HG03175 (cell line): ENCODE data around the gene CST6.
A peak's percentile ranks its signal among the peaks of the same experiment; 100 is the strongest.
"Not testable (repeated sequence)": the region's sequence is repeated elsewhere in the genome, so short reads cannot be mapped to it uniquely, and the experiment has no call there.

ENCODE experiments used
- ATAC-seq: cut with Tn5 transposase; IDR thresholded peaks from one replicate; pipeline ENCODE4 v1.9.1; 2021; ENCODE audit warnings: mild to moderate bottlenecking, moderate library complexity; ENCODE audit not compliant: unreplicated experiment

CST6 gene

DNA sequence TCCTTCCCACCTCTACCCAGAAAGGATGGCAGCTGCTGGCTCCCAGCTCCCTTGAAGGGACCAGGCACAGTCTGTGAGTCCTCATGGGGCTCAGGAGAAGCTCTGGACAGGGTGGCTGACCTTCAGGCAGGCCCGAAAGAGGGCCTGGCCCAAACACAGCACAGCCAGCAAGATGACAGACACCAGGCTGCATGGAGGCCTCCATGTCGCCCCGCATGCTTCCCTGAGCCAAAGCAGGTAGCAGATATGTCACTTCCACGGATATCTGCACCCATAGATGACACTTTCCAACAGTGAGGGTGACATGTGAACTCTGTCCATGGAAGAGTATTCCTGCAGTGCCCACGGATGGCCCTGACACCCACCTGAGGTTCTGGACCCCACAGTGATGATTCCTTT is 28.2 kb upstream of the CST6 start:
- ATAC-seq, result no peak

DNA sequence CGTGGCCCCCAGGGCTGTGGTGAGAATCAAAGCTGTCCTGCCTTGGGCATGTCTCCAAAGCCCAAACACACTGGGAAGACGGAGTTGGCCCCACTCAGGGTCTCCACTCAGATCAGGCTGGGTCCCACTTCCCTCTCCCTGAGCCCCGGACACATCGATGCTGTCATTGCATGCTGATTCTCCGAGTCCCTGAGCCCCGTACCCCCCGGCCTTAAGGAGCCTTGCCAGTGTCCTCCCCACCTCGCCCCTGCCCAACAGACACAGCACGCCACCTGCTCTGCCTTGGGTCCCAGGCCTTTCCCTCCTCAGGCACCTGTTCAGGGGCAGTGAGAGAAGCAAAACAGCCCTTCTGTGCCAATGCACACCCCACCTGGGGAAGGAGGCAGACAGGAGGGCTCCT is 24.5 kb upstream of the CST6 start:
- ATAC-seq, result no peak

DNA sequence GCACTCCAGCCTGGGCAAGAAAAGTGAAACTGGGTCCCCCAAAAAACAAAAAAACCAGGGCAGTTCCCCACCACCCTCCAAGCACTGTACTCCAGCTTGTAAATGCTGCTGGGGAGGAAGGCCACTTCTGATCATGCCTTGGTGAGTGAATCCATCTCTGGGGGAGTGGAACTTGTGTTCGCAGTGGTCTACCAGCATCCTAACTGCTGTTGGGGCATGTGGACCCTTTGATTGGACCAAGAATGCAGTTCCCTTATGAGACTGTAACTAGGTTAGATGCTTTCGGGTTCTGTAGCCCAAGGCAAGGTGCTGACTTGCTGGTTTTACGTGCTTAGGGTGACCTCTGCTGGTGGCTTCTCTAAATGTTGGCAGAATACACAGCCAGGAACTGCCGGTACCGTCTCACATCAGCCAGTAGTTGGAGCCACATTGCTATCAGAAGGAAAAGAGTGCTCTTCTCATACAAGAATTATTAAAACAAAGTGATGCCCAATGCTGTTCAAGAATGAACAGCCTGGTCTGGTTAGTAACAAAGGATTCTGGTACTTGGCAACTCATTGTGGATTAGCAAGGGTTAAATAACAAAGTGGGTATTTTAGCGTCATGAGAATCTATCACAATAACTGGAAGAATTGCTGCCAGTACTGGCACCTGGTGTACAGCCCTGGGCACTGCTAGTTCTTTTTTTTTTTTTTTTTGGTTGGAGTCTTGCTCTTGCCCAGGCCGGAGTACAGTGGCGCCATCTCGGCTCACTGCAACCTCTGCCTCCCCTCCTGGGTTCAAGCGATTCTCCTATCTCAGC is 22.8 kb upstream of the CST6 start:
- peak; percentile 85 for ATAC-seq

DNA sequence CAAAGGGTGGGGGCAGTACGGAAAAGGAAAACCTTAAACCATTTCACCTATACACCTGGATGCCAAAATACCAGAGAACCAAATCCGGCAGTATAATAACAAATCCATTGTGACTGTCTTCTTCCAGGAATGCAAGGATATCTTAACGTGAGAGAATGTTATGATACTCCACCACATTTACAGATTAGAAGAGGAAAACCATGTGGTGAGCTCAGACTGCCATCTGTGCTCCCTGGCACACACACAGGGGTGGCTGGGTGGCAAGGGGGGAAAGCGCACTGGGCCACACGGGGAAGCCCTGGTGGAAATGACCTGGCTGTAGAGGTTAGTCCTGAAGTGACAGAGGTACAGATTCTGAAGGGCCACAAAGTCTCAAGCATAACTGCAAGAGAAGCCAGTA is 19.8 kb upstream of the CST6 start:
- ATAC-seq, result no peak

DNA sequence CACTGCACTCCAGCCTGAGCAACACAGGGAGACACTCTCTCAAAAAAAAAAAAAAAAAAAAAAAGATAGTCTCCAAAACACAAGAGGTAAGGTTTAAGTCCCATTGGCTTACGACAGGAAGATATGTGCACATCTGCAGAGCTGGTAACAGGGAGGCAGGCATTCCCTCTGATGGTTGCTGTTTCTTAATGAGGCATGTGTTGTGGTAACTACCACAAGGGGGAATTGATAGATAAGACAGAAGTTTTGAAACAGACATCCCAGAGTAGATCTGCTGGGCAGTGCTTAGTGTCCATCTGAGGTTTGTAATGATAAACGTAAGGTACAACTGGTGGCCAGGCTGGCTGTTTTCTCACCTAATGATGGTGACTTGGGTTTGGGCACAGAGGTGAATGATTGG is 14.5 kb upstream of the CST6 start:
- ATAC-seq, result no peak

DNA sequence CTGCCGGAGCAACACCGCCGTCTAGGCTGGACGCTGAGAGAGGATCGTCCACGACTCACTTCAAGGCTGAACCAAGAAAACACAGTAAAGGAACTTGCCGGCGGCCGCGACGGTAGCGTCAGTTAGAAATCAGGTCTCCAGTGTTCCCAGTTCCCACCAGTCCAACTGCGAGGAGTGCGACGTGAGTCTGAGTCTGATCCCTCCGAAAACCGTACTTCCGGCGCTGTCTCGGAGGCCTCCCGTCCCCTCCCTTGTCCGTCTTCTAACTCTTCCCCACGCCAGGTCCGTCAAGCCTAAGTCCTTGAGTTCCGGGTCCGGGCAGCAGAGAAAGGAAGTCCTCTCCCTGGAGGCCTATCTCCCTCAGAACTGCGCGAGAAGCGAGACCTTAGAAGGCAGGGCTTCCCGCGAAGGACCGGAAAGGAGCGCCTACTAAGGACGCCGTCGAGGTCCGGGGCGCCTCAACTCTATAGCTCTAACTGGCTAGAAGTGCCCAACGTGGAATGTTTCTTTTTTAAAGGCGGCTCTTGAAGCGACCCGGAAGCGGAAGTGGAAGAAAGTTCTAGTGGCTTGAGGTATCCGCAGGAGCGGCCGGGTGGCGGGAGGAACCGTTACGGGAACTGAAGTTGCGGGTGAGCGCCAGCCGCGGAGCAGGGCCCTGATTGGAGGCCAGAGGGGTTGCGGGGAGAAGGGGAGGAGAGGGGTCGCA is 9.7 kb upstream of the CST6 start, which contains the start of the genes BANF1 and EIF1AD:
Gene BANF1, plus strand, starts transcription at position 562 of the 706 bp plus-strand sequence. CDS start 748 bp downstream, outside the sequence.
Gene EIF1AD, minus strand, starts transcription at position 216 of the 706 bp plus-strand sequence. CDS start 1,768 bp downstream, outside the sequence.
- ATAC-seq, result peak; percentile 76

DNA sequence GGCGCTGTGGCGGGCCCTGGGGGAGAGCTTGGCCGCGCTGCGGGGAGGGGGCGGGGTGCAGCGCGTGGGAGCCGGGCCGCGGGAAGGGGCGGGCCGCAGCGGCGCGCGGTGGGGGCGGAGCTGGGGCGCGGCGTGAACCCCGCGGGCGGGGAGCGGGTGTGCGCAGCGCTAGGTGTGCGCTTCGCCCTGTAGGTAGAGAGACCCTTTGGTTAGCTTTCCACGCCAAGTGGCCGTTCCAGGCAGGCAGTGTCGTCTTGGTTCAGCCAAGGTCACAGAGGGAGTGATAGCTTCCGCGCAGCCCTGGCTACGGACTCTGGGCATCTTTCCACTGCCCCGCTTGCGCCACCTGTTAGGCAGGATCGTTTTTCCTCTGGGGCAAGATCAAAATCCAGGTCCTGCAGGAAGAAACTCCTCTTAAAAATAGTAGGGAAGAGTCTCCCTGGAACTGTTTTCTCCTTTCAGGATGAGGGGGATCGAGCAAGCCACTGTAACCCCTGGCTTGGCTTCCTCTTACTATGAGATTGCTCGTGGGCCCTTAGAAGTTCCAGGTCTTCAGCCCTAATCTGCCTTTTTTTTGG is 9.1 kb upstream of the CST6 start:
- peak; percentile 44 for ATAC-seq

DNA sequence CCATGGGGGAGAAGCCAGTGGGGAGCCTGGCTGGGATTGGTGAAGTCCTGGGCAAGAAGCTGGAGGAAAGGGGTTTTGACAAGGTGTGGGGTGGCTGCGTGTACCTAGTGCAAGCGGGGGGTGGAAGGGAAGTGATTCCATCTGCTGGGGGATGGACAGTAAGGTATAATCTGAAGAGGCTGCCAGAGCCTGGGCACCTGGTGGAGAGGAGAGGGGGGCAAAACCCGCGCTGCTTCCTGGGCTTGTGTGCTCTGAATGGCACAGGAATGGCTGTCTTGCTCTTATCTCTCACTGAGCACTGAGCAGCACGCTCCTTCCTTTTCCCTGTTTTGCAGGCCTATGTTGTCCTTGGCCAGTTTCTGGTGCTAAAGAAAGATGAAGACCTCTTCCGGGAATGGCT is 8.5 kb upstream of the CST6 start:
- ATAC-seq, result no peak

DNA sequence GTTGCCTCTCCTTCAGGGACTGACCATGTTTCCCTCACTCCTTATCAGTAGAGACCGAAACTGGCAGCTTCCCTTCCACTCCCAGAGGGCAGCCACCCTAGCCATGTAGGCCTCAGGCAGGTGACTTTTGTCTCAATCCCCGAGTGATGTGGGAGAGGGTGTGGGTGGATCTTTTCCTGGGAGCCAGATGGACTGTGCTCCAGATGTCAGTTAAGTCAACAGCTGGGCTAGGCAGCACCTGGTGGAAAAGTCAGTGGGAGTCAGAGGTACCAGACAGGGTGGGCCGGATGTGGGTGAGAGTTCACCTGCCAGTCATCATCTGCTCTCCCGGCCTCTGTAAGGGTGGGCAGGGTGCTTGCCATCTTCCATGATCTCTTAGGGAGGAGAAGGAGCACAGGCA is 7.6 kb upstream of the CST6 start:
- no peak for ATAC-seq

DNA sequence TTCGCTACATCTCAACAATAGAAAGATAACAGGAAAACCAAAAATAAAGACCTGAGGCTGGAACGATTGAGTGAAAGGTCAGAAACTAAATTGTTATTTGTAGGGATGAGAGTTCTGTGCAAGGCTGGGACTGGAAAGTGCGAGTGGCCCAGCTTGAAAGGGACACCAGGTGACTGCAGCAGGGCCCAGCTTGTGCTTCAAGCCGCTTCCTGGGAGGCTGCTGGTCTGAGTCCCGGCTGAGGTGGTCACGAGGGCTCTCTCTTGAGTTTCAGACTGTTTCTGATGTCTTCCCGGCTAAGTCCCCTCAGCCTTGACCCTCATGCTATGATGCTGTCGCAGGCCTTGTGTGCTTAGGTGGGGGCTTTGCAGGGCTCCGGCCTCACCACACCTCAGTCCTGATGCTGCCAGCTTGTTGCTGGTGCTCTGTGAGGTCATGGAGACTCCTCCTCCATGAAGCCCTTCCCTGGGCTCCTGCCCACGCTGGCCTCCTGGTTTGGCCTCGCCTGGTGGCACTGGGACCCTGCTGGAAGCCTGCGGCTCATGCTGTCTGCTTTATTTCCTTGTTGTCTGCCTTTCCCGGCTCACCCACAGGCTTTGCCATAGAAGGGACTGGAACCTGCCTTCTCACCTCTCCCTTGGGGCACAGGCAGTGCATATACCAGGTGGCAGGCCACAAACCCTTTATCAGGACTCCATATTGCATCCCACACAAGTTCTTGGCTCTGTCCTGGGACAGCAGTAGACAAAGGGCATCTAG is 5.5 kb upstream of the CST6 start:
- no peak for ATAC-seq

DNA sequence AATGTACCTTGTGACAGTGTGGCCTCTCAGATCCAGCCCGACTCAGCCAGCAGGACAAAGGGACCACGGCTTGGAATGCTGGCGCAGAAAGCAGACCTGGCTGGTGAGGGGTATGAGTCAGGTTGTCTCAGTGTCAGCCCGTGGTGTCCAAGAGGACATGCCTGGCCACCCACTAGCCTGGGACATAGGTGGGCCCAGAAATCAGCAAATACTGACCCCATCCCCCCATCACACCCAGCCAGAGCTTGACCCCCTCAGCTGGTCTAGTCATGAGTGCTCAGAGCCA is 5.0 kb upstream of the CST6 start:
- ATAC-seq, result no peak

DNA sequence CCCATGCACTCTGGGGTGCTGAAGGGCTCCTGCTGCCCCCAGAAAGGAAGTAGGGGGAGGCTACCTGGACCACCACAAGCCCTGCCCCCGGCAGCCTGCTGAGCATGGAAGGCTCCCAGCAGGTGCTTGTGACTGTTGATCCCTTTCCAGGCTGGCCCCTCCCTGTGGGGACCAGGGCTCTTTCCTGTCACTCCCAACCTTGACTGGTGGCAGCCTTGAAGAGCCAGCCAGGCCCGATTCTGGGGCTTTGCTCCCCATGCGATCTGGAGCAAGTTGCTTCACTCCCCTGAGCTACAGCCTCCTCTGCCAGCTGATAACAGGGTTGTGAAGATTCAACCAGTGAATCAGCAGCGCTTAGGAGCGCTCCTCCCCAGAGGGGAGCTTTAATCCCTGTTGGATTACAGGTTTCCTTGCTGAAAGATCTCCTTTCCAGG is 4.6 kb upstream of the CST6 start:
- no peak for ATAC-seq

DNA sequence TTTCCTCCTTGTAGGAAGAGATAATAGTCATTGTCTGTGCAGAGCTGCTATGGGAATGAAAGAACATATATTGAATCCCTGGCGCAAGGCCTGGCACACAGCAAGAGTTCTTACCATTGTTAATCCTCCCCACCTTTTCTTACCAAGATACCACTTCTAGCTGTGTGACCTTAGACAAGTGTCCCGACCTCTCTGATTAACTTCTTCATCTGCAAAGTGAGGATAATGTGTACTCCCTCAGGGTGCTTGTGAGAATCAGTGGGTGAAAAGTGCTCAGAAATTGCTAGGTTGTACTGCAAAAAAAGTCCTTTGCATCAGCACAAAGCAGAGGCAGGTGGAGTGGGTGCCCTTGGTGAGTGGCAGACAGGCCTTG is 3.7 kb upstream of the CST6 start:
- no peak for ATAC-seq

DNA sequence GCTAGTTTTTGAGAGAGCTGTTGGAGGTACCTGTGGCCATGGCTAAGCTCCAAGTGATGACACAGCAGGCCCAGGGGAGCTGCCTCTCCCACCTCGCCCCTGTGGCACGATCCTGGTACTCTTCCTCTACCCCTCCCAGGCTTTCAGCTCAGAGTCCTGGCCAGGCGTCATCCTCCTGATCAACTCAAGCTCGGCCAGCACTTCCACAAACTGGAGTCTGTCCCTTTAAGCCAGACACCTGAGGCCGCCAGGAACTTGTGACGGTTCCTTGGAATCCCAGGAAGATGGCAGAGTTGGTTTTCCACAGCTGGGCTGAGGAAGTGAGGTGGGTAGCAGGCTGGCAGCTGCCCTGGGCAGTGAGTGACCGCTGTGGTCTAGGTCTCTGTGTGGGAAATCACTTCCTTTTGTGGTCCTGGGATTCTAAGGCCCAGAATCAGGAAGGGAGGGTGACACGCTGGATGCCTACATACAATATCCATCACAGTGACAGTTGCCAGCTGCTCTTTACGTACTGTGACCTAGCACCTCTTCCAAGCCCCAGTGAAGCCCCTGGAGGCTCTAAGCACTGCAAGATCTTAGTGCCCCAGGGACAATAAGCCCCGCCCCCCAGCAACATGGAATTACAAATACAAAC is 3.2 kb upstream of the CST6 start:
- no peak for ATAC-seq

DNA sequence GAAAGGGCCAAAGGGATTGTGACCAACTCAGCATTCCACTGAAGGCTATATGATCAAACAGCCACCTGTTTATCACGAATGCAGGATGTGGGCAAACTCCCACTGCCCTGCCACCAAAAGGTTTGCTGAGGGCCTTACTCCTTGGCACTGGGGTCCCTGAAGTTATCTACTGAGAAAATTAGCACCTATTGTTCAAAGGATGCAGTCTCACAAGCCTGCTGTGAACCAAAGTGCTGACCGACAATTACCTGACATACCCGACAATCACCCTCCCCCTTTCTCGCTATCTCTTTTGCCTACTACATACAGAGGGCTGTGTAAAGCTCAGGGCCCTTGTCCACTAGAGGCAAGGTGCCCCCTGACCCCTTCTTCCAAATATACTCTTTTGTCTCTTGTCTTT is 1.8 kb upstream of the CST6 start:
- ATAC-seq, result not testable (repeated sequence)

DNA sequence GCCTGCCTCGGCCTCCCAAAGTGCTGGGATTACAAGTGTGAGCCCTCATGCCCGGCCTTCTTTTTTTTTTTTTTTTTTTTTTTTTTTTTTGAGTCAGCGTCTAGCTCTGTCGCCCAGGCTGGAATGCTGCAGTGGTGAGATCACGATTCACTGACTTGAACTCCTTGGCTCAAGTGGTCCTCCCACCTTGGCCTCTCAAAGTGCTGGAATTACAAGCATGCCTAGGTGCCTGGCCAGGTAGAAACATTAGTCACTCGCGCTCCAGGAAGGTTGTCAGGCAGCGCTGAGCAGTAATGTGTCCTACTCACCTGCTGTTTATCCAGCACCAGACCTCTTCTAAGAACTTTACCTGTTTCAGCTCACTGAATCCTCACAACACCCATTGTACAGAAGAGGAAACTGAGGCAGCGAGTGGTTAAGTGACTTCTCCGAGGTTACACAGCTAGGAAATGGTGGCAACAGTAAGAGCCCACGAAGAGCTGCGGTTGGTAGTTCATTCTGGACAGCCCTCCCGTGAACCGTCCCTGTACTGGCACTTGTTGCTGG is 496 bp upstream of the CST6 start:
- ATAC-seq, result no peak

DNA sequence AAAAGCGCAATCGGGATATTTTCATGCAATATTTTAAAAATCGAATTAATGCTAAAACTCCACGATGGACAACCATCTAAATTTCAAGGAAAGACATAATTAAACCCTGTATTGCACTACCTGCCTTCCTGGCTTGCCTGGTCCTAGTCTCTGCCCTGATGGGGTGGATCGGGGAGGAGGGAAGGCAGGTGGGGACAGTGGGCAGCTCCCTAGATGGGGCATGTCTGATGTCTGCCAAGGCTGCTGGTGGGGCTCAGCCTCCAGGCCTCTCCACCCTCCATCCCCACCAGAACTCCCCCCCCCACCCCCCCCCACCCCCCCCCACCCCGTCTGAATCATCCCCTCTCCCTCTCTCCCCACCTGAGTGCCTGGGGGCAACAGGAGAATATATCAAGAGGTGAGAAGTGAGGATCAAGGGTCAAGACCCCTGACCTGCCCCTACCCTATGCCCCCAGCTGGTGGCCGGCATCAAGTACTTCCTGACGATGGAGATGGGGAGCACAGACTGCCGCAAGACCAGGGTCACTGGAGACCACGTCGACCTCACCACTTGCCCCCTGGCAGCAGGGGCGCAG is 650 bp downstream of the CST6 start:
- ATAC-seq, result no peak

DNA sequence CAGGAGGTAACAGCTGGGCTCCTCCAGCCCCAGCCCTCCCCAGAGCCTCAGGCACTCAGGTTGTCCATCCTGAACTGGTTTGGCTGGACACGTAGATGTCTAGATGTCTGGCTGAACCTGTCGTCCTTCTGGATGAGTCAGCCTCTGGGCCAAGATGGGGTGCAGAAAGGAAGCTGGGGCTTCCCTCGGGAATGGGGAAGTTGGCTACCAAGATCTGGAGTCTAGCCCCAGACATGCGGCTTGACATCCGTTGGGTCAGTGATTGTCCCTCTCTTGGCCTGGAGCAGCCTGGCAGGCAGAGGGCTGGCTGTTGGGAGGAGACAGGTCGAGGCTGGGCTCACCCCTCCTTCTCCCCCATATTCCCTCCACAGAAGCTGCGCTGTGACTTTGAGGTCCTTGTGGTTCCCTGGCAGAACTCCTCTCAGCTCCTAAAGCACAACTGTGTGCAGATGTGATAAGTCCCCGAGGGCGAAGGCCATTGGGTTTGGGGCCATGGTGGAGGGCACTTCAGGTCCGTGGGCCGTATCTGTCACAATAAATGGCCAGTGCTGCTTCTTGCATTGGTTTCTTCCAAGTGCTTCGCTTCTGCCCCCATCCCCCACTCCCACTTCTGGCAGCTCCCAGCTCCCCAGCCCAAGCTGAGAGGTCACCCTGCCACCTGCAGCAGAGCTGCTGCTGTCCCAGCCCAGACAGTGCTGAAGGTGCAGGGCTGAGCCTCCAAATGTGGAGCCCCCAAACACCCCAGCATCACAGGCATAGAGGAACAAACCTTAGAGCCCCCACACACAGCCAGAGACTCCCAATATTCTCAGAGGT is 1.3 kb downstream of the CST6 start:
- ATAC-seq, result no peak

DNA sequence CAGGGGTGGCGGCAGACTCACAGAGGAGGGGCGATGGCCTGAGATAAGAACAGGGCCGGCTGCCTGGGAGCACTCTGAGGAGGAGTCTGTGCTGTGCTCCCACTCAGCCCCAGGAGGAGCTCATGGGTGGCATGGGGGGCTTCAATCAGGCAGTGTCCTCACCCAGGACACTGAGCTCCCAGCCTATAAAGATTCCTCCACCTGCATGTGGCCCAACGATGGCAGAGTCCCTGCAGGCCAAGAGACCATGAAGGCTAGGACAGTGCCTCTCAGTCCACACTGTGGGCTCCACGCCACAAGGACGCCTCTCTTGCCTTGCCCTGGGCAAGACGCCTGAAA is 1.9 kb downstream of the CST6 start:
- ATAC-seq, result no peak
